ENCODE data around the gene CBLIF. TPM values are rescaled to one million over a fixed set of nuclear protein-coding genes. Genes with fewer than 3 reads are reported as not detected.
"Not testable (repeated sequence)": the region's sequence is repeated elsewhere in the genome, so short reads cannot be mapped to it uniquely, and the experiment has no call there.

CBLIF gene
- total and polyA plus RNA-seq, 2 of the 13 experiments (the other 11 are each of a cell fraction or from before 2014, with no cell fraction given): not detected

GRCh38 chr11:59785818-59786217 is 59.5 kb downstream of the CBLIF start:
- TF ChIP-seq ZNF629 (CRISPR knock-in tag; conservative IDR thresholded peaks at IDR 0.05) (no peak), REL (CRISPR knock-in tag; conservative IDR thresholded peaks at IDR 0.05) (no peak), SSRP1 (CRISPR knock-in tag; IDR thresholded peaks at IDR 0.05) (no peak), ZNF782 (CRISPR knock-in tag; IDR thresholded peaks at IDR 0.05; ENCODE audit: borderline replicate concordance) (no peak), SMAD3 (CRISPR knock-in tag; IDR thresholded peaks at IDR 0.05) (no peak), ZSCAN25 (CRISPR knock-in tag; IDR thresholded peaks at IDR 0.05) (no peak), FOXJ3 (CRISPR knock-in tag; IDR thresholded peaks at IDR 0.05; ENCODE audit: borderline replicate concordance) (no peak), MYPOP (CRISPR knock-in tag; IDR thresholded peaks at IDR 0.05) (no peak), KDM3A (CRISPR knock-in tag; IDR thresholded peaks at IDR 0.05; ENCODE audit: low read depth) (no peak), RBM22 (optimal IDR thresholded peaks at IDR 0.05; ENCODE audit: low read length) (no peak)
- no peak for ATAC-seq
- POLR2A ChIA-PET: interaction anchor here (0.7 to 2.1 kb wide), 3 partner anchors 7 to 117 kb away, joined by 3 to 9 read pairs (median 5); partner anchors contain the start of gene PATL1

DNA sequence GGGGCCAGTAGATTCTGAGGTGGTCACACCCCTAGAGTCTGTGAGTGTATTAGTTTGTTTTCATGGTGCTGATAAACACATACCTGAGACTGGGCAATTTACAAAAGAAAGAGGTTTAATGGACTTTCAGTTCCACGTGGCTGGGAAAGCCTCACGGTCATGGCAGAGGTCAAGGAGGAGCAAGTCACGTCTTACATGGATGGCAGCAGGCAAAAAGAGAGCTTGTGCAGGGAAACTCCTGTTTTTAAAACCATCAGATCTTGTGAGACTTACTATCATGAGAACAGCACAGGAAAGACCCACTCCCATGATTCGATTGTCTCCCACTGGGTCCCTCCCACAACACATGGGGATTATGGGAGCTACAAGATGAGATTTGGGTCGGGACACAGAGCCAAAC is 60.9 kb downstream of the CBLIF start:
- H3K4me3 ChIP-seq (replicated peaks in 1 of 3; ENCODE audit: insufficient read depth in 1 of 3, low read depth in 2 of 3, low read length in 3 of 3); H3K27me3 ChIP-seq (ENCODE audit: control insufficient read depth in 1 of 2, insufficient read depth in 2 of 2, low read length in 2 of 2); intact Hi-C loops (cut with micrococcal nuclease; ENCODE audit: unreplicated experiment); H3K9ac ChIP-seq (ENCODE audit: insufficient read depth, low read depth, low read length); POLR2A ChIA-PET; CTCF ChIA-PET (ENCODE audit: low intra/inter-chr PET ratio, low total read pairs); ATAC-seq; H4K20me1 ChIP-seq (ENCODE audit: insufficient read depth, low read length); in situ Hi-C loops (cut with HindIII; ENCODE audit: extremely low pct_ligation_motif_present, low pct_unique_long_range_greater_than_20kb); H3K79me2 ChIP-seq (ENCODE audit: insufficient read depth, low read length); H3K4me2 ChIP-seq (ENCODE audit: low read depth, low read length); BruUV-seq (replicated peaks); H2AFZ ChIP-seq (ENCODE audit: low read length); H3K9me3 ChIP-seq (ENCODE audit: low read length); FAIRE-seq; H3K27ac ChIP-seq (ENCODE audit: extremely low read length, insufficient read depth, low read length); DNase-seq (ENCODE audit: low spot score); H3K36me3 ChIP-seq (replicated peaks in 1 of 2; ENCODE audit: control insufficient read depth in 1 of 2, insufficient read depth in 2 of 2, low read length in 2 of 2): not testable (repeated sequence)
- peaks cover 15% of the 10 kb centered on the region for H3K4me1 ChIP-seq (ENCODE audit: insufficient read depth, low read length)
- 91% methylated on average over 5 of the region's 5 CpGs for WGBS (ENCODE audit: low lambda C conversion rate)

More at GRCh38 chr11:59785818-59786217, 59.5 kb downstream of the CBLIF start:
- Histone ChIP-seq H3K9ac (ENCODE audit: insufficient read depth, low read depth, low read length) (no peak overlapping the region), H3K79me2 (ENCODE audit: insufficient read depth, low read length) (no peaks in the 10 kb centered on the region), H2AFZ (ENCODE audit: low read length) (no peak overlapping the region), H3K27ac (ENCODE audit: extremely low read length, insufficient read depth, low read length) (no peak overlapping the region), H3K4me3 (replicated peaks in 1 of 3; ENCODE audit: insufficient read depth in 1 of 3, low read depth in 2 of 3, low read length in 3 of 3) (no peak overlapping the region), H4K20me1 (ENCODE audit: insufficient read depth, low read length) (no peaks in the 10 kb centered on the region), H3K36me3 (replicated peaks in 1 of 2; ENCODE audit: control insufficient read depth in 1 of 2, insufficient read depth in 2 of 2, low read length in 2 of 2) (peaks cover 3 to 12% of the 10 kb centered on the region in 2 experiments; a peak in 4 of 5 replicates), H3K27me3 (ENCODE audit: control insufficient read depth in 1 of 2, insufficient read depth in 2 of 2, low read length in 2 of 2) (no peaks in the 10 kb centered on the region), H3K4me1 (ENCODE audit: insufficient read depth, low read length) (peaks cover 15% of the 10 kb centered on the region), H3K4me2 (ENCODE audit: low read depth, low read length) (no peak overlapping the region), H3K9me3 (ENCODE audit: low read length) (no peaks in the 10 kb centered on the region)
- BruUV-seq (replicated peaks): no TSS peak
- DNase-seq (ENCODE audit: low spot score) (no peak), FAIRE-seq (no peak)
- in situ Hi-C loops (cut with HindIII; ENCODE audit: extremely low pct_ligation_motif_present, low pct_unique_long_range_greater_than_20kb): no loop called here
- CTCF ChIA-PET (ENCODE audit: low intra/inter-chr PET ratio, low total read pairs): no interaction called here
- intact Hi-C loops (cut with micrococcal nuclease; ENCODE audit: unreplicated experiment): loop anchor here (5.0 kb wide), 1 partner anchor 34 kb away; no protein-coding TSS in a partner anchor
- WGBS (ENCODE audit: low lambda C conversion rate): 98% methylated on average over 4 of the region's 4 CpGs
